Mesodermal cell (in vitro differentiated cells): ENCODE measurements around the gene SLC9A3.

ENCODE experiments used
- H3K27ac ChIP-seq: 2 replicates; pipeline ENCODE4 v1.7.0; 2013; ENCODE audit warnings: mild to moderate bottlenecking, low read depth, low read length, moderate library complexity; ENCODE audit not compliant: severe bottlenecking
- H3K36me3 ChIP-seq: 2 replicates; pipeline ENCODE4 v1.7.1; 2013; ENCODE audit warnings: mild to moderate bottlenecking, low read length, moderate library complexity; ENCODE audit not compliant: control insufficient read depth, insufficient read depth
- H3K4me1 ChIP-seq: one replicate; pipeline ENCODE4 v1.7.1; 2013; ENCODE audit warnings: mild to moderate bottlenecking, low read length; ENCODE audit not compliant: insufficient read depth, control insufficient read depth, poor library complexity, severe bottlenecking
- H3K4me3 ChIP-seq: 2 replicates; pipeline ENCODE4 v1.7.0; 2013; ENCODE audit warnings: low read length, control low read depth, mild to moderate bottlenecking; ENCODE audit not compliant: insufficient read depth, poor library complexity, severe bottlenecking; ENCODE audit errors: extremely low read depth
- H3K9me3 ChIP-seq: 2 replicates; pipeline ENCODE4 v1.7.1; 2013; ENCODE audit warnings: mild to moderate bottlenecking, low read length, moderate library complexity; ENCODE audit not compliant: control insufficient read depth
- WGBS, 2 experiments: methylation state at CpG; one replicate each; pipeline ENCODE4 v1.1.5; 2013; ENCODE audit warnings: missing lambda C conversion rate in 2 of 2; ENCODE audit not compliant: insufficient coverage in 2 of 2; 5-methylcytosine and 5-hydroxymethylcytosine counted together

The SLC9A3 gene

GRCh38 chr5:445591-445990, 78.7 kb downstream of the SLC9A3 start:
- Histone ChIP-seq H3K4me1 (peaks cover 13% of the 10 kb centered on the region), H3K4me3 (no peak overlapping the region), H3K36me3 (peaks cover 46% of the 10 kb centered on the region), H3K27ac (no peak overlapping the region), H3K9me3 (no peaks in the 10 kb centered on the region)
- 96% methylated on average over 9 to 10 of the region's 10 CpGs for WGBS, 2 experiments

DNA sequence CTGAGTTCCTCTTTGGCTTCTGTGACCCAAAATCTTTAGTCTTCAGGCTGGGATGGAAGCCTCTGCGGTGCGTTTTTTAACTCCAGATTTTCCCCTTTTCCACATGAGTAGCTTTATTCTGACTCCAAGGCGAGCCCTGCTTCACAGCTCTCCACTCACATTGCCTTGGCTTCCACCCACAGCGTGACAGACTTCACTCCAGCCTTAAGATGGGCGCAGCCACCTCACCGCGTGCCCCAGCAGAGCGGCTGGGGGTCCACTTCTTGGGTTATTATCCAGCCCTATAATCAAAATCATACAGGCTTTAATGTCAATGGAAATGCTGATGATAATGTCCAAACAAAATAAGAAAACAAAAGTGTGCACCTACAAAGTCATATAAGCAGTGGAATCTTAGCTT, 80.0 kb downstream of the SLC9A3 start:
- Histone ChIP-seq H3K4me3 (peak overlapping the region; percentile 79), H3K27ac (no peak overlapping the region), H3K4me1 (peaks cover 13% of the 10 kb centered on the region), H3K9me3 (no peaks in the 10 kb centered on the region), H3K36me3 (peaks cover 33% of the 10 kb centered on the region)
- 81 to 90% methylated on average over 5 of the region's 8 CpGs for WGBS, 2 experiments

GRCh38 chr5:443239-444151, 80.8 kb downstream of the SLC9A3 start:
- WGBS, 2 experiments: 21 to 27% methylated on average over 36 to 47 of the region's 62 CpGs

DNA sequence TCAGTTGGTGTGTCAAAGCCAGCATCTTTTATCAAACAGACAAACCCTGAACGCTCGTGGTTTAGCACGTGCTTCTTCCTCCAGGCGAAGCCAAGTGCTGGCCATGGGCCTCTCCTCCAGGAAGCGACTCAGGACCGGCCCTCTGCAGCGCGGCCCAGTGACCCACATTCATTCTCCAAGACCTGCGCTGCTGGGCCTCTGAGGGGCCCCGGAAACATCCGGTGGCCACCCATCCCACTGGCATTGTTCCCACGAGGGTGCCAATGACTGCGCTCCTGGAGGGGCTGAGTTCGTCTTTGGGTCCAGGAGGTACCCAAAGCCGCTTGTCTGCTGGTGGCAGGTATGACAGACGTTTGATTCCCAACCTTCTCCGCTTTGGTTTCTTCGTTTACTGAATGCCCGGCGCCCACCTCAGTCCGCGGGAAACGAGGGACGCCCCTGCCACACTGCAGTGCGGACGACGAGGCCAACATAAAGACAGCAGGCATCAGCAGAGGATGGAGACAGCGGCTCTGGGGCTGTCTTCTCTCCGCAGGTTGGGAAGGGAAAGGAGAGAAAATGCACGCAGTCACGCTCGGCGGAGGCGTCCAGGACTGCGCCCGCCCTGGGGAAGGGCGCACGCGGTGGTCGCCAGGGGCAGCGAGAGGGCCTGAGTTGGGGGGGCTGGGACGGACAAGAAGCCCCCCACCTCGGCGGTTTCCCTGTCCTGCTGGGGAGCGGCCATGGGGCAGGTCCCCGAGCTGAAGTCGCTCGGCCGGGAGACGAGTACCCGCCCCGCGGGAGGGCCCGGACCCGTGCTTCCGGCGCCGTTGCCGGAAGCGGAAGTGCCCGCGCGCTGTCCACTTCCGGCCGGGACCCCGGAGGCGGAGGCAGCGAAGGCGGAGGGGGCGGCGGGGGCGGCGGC, 81.7 kb downstream of the SLC9A3 start, which contains the start of gene EXOC3:
Gene EXOC3 (plus strand): TSS at position 842 of the 904 bp plus-strand sequence. CDS start 3,030 bp downstream, outside the sequence.
- Histone ChIP-seq H3K9me3 (no peaks in the 10 kb centered on the region), H3K36me3 (peaks cover 17% of the 10 kb centered on the region), H3K4me3 (peak within 1 kb of the TSS; percentile 79), H3K4me1 (peaks cover 13% of the 10 kb centered on the region), H3K27ac (no peak within 1 kb of the TSS)
- 10% methylated on average over 57 to 63 of the region's 73 CpGs for WGBS, 2 experiments

More at GRCh38 chr5:443239-444151, 80.8 kb downstream of the SLC9A3 start:
- Histone ChIP-seq H3K36me3 (peaks cover 26% of the 10 kb centered on the region), H3K4me3 (peak overlapping the region; percentile 79), H3K9me3 (no peaks in the 10 kb centered on the region), H3K27ac (no peak overlapping the region), H3K4me1 (peaks cover 13% of the 10 kb centered on the region)

- peaks cover 13% of the 10 kb centered on the region for H3K4me1 ChIP-seq
- peaks cover 10% of the 10 kb centered on the region for H3K36me3 ChIP-seq
- 89 to 100% methylated on average over 3 to 5 of the region's 5 CpGs for WGBS, 2 experiments
- no peak overlapping the region for H3K27ac ChIP-seq
- peak overlapping the region; percentile 79 for H3K4me3 ChIP-seq
- no peaks in the 10 kb centered on the region for H3K9me3 ChIP-seq
These were observed 82.3 kb downstream of the SLC9A3 start for GRCh38 chr5:441996-442334.

GRCh38 chr5:440401-441201, 83.6 kb downstream of the SLC9A3 start:
- H3K9me3 ChIP-seq: no peaks in the 10 kb centered on the region
- no peaks in the 10 kb centered on the region for H3K36me3 ChIP-seq
- WGBS, 2 experiments: 72 to 89% methylated on average over 16 to 18 of the region's 18 CpGs
- H3K27ac ChIP-seq: no peak overlapping the region
- peaks cover 13% of the 10 kb centered on the region for H3K4me1 ChIP-seq
- H3K4me3 ChIP-seq: no peak overlapping the region

DNA sequence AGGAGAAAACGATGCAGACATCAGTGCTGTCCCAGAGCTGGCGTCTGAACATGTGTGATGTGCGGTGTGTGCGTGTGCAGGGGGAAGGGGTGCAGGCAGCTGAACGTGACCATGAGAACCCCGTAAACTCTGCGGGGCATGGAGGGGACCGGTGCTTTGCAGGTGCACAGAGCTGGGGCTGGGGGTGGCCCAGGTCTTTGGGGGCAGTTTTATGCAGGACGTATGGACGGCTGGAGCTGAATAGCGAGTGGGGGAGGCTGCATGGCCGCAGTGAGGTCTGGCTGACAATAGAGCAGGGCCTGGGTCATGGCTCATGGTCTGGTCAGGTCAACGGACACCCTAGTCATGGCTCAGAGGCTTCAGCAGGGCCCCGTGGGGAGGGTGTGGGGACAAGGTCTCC, 84.6 kb downstream of the SLC9A3 start:
- no peak overlapping the region for H3K27ac ChIP-seq

GRCh38 chr5:439181-439580, 85.1 kb downstream of the SLC9A3 start:
- no peaks in the 10 kb centered on the region for H3K9me3 ChIP-seq
- H3K4me1 ChIP-seq: peaks cover 12% of the 10 kb centered on the region
- no peak overlapping the region for H3K27ac ChIP-seq
- H3K4me3 ChIP-seq: no peak overlapping the region
- H3K36me3 ChIP-seq: no peaks in the 10 kb centered on the region
- WGBS, 2 experiments: 94% methylated on average over 7 of the region's 8 CpGs

More for the DNA sequence above, 84.6 kb downstream of the SLC9A3 start:
- no peak overlapping the region for H3K4me3 ChIP-seq
- 89 to 92% methylated on average over 10 to 13 of the region's 14 CpGs for WGBS, 2 experiments
- peaks cover 13% of the 10 kb centered on the region for H3K4me1 ChIP-seq
- no peaks in the 10 kb centered on the region for H3K9me3 ChIP-seq
- no peaks in the 10 kb centered on the region for H3K36me3 ChIP-seq

GRCh38 chr5:438481-438981, 85.7 kb downstream of the SLC9A3 start:
- H3K4me3 ChIP-seq: no peak overlapping the region
- H3K36me3 ChIP-seq: no peaks in the 10 kb centered on the region
- H3K27ac ChIP-seq: no peak overlapping the region
- 88 to 95% methylated on average over 10 to 14 of the region's 14 CpGs for WGBS, 2 experiments
- H3K9me3 ChIP-seq: no peaks in the 10 kb centered on the region
- H3K4me1 ChIP-seq: peaks cover 5% of the 10 kb centered on the region

GRCh38 chr5:437281-437771, 86.9 kb downstream of the SLC9A3 start:
- WGBS, 2 experiments: 89% methylated on average over 17 to 18 of the region's 18 CpGs
- Histone ChIP-seq H3K36me3 (no peaks in the 10 kb centered on the region), H3K27ac (no peak overlapping the region), H3K4me1 (peaks cover 4% of the 10 kb centered on the region), H3K4me3 (no peak overlapping the region), H3K9me3 (no peaks in the 10 kb centered on the region)
